Stimulated activated CD4-positive, alpha-beta T cell treated with anti-CD3 and anti-CD28 coated beads, Interleukin-2, amount 100 ng/mL, for 48 hours (primary cell): ENCODE data around the gene CDCA3.
A peak's percentile ranks its signal among the peaks of the same experiment; 100 is the strongest.
"Not testable (repeated sequence)": the region's sequence is repeated elsewhere in the genome, so short reads cannot be mapped to it uniquely, and the experiment has no call there.

ENCODE experiments used
- DNase-seq, 2 donors: peaks; one replicate each; pipeline ENCODE4 v3.0.0-alpha.2; 2020

The CDCA3 gene

DNA sequence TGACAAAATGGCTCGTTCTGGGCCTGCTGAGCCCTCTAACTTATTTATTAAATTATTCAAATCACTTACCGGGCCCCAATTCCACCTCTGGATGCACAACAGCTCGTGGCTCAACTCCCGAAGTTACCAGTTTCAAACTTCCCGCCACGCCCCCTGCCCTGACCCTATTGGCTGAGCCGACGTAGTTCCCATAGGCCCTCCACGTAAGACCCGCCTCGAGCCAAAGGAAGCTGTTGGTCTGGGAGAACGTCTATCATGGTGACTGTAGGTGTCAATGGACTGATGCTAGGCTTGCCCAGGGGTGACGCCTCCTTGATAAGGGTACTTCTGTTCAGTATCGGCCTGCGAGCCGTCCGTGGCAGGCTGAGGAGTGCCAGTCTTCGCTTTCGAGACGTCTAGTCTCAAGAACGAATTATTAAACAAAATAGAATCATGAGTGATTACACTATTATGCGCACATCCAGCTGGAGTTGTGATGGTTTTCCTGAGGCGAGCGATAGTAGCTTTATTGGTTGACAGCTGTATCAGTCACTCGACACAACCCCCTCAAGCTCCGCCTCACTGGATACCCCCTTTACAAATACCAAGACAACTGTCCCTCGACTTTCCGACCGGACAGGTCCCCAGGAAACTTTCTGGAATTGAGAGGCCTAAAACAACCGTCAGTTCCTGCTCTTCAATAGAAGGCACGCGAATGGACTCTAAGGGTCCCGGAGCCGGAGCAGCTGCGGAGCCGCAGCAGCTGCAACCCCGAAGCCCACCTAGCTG lies at the start of gene CDCA3:
TSS of gene CDCA3 (minus strand) at position 134 of the 768 bp plus-strand sequence. CDS start 334 bp downstream, outside the sequence.
- peak; percentile 88 to 94 for DNase-seq

DNA sequence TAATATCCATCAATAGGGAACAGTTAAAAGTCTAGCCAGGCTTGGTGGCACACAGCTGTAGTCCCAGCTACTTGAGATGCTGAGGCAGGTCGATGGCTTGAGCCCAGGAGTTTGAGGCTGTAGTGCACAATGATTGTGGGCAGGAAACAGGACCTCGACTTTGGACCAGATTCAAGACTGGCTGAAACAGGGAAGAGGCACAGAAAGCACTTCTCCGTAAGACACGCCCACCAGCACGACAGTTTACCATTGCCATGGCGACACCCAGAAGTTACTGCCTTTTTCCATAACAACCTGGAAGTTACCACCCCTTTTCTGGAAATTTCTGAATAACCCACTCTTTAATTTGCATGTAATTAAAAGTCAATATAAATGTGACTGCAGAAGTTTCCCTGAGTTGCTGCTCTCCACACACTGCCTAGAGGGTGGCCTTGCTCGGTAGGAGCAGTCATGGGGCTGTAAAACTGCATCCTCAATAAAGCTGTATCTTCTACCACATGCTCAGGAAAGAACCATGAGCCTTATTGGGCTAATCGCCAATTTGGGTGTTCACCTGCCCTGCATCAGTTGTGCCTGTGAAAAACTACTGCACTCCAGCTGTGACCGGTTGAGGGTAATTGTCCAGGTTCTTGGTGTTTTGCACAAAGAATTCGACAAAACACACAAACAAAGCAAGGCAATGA lies 48.9 kb upstream of the CDCA3 start:
- DNase-seq: no peak

DNA sequence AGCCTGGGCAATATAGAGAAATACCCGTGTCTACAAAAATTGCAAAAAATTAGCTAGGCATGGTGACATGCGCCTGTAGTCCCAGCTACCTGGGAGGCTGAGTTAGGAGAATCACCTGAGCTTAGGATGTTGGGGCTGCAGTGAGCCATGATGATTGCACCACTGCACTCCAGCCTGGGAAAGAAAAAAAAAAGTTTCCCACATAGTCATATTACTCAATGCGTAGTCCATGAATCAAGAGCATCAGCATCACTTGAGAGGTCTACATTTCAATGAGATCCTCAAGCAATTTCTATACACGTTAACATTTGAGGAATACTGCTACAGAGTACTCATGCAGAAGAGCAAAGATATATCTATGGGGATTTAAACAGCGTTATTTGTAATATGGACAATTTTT lies 48.3 kb upstream of the CDCA3 start:
- DNase-seq: no peak

DNA sequence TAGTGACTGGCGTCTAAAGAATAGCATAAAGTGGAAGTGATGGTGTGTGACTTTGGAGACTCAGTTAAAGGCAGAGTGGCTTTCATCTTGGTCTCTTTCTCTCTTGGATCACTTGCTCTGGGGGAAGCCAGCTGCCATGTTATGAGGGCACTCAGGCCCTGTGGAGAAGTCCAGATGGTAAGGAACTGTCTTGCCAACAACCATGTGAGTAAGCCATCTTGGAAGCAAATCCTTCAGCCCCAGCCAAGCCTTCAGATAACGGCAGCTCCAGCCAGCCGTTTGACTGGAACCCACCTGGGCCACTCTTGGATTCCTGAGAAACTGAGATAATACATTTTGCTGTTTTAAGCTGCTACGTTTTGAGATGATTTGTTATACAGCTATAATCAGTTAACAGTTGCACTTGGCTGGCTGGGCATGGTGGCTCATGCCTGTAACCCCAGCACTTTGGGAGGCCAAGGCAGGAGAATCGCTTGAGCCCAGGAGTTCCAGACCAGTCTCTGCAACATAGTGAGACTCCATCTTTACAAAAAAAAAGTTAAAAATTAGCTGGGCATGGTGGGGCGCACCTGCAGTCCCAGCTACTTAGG lies 45.9 kb upstream of the CDCA3 start:
- no peak for DNase-seq

DNA sequence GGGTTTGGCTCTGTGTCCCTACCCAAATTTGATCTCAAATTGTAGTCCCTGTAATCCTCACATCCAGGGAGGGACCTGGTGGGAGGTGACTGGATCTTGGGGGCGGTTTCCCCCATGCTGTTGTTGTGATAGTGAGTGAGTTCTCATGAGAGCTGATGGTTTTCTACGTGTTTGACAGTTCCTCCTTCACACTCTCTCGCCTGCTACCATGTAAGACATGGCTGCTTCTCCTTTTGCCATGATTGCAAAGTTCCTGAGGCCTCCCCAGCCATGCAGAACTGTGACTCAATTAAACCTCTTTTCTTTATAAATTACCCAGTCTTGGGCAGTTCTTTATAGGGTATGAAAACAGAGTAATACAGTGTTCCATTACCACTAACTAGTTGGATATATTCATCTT lies 43.2 kb upstream of the CDCA3 start:
- no peak for DNase-seq

DNA sequence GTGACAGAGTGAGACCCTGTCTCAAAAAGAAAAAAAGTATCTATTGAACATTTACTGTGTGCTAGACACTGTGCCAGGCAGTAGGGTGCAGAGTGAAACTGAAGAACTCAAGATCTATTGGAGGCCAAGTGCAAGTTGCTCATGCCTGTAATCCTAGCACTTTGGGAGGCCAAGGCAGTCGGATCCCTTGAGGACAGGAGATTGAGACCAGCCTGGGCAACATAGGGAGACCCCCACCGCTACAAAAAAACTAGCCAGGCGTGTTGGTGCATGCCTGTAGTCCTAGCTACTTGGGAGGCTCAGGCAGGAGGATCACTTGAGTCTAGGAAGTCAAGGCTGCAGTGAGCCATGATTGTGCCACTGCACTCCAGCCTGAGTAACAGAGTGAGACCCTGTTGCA lies 41.6 kb upstream of the CDCA3 start:
- not testable (repeated sequence) for DNase-seq

DNA sequence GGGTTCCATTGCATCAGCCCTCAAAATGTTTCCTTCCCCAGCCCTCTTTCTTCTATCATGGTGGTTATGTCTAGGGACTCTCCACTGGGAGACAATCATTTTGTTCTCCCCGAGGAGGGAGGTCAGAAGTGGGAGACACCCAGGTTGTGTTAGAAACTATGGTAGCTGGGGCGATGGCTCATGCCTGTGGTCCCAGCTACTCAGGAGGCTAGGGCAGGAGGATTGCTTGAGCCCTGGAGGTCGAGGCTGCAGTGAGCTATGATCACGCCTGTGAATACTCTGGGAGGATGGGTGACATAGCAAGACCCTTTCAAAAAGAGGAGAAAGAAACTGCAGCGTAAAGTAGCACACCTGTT lies 40.5 kb upstream of the CDCA3 start:
- no peak for DNase-seq

DNA sequence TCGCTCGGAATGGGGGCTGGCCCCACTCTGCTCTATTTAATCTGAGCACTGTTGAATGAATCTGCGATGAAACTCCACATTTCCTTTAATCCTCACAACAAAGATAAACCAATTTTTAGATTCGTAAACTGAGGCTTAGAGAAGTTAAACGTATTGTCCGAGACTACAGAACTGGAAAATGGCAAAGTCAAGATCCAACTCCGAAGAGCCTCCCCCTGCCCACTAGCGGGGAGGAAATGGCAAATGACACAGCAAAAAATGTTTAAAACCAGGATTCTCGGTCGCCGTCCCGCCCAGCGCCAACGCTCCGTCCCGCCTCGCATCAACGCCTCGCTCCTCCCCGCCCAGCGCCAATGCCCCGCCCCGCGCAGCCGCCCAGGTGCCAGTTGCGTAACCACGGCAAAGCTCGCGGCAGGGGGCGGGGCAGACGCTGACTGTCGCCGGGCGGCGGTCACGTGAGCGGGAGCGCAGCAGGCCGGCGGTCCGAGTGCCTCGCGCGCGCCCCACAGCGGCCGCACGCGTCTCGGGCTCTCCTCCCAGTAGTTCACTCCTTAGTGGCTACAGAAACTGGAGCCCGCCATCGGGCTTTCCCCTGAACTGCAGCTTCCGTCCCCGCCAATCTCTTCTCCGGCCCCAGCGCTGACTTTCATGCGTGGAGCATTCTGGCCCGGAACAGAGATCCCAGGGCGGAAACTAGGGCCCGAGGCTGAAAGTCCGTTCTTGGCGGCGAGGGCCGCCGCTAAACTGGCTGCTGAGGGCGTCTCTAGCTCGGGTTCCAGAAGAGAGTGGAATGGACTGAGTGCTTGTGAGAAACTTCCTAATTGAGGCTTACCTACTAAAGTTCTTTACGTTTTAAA lies 39.9 kb upstream of the CDCA3 start:
- peak; percentile 99 for DNase-seq

DNA sequence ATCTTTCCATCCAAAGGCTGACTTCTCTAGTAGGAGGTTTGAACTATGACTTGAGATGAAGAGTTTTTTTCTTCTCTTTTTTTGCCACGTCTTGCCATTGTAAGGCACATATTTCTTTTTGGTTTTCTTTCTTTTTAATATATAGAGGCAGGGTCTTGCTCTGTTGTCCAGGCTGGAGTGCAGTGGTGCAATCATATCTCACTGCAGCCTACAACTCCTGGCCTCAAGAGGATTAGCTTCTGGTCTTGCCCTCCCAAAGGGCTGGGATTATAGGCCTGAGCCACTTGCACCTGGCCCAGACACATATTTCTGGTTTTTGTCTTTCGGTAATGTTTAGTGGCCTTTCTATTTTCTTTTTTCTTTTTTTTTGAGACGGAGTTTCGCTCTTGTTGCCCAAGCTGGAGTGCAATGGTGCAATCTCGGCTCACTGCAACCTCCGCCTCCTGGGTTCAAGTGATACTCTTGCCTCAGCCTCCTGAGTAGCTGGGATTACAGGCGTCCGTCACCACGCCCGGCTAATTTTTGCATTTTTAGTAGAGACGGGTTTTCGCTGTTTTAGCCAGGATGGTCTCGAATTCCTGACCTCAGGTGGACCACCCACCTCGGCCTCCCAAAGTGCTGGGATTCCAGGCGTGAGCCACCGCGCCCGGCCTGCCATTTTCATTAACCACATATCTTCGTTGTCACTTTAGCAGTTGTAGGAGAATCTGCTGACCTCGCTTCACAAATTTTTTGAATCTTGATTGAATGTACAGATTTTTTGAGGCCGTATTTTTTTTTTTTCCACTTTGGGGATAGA lies 38.9 kb upstream of the CDCA3 start:
- DNase-seq: not testable (repeated sequence)

DNA sequence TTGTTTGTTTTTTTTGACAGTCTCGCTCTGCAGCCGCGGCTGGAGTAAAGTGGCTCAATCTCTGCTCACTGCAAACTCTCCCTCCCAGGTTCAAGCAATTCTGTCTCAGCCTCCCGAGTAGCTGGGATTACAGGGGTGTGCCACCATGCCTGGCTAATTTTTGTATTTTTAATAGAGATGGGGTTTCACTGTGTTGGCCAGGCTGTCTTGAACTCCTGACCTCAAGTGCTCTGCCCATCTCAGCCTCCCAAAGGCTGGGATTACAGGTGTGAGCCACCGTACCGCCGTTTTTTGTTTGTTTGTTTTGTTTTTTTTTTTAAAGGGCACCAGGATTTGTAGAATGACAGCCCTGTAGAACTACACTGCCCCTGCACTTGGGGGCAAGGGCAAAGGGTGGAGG lies 37.7 kb upstream of the CDCA3 start:
- not testable (repeated sequence) for DNase-seq

DNA sequence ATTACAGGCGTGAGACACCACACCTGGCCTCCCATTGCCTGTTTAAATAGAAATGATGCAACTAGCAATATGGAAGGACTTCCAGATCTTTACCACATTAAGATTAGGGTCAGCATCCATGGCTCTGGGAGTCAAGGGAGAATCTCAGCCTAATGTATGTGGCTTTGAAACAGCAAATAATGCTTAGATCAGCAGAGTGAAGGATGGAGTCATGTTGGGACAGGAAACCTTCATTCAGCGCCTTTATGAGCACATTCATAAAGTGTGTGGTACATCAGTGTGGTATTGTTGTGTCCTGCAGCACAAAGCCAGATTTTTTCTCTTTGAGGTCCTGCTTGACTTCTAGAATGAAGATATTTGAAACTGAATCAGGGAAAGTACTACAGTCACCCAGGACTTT lies 37.3 kb upstream of the CDCA3 start:
- DNase-seq: no peak

DNA sequence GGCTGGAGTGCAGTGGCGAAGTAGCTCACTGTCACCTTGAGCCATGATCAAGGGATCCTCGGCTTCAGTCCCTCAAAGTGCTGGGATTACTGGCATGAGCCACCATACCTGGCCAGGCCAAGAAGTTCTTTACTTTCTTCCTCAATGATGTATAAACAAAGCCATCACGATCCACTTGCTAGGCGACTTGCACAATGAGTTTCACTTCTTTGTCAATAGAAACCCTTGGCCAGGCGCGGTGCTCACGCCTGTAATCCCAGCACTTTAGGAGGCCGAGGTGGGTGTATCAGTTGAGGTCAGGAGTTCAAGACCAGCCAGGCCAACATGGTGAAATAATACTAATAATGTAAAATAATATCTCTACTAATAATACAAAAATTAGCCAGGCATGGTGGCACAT lies 36.4 kb upstream of the CDCA3 start:
- no peak for DNase-seq

DNA sequence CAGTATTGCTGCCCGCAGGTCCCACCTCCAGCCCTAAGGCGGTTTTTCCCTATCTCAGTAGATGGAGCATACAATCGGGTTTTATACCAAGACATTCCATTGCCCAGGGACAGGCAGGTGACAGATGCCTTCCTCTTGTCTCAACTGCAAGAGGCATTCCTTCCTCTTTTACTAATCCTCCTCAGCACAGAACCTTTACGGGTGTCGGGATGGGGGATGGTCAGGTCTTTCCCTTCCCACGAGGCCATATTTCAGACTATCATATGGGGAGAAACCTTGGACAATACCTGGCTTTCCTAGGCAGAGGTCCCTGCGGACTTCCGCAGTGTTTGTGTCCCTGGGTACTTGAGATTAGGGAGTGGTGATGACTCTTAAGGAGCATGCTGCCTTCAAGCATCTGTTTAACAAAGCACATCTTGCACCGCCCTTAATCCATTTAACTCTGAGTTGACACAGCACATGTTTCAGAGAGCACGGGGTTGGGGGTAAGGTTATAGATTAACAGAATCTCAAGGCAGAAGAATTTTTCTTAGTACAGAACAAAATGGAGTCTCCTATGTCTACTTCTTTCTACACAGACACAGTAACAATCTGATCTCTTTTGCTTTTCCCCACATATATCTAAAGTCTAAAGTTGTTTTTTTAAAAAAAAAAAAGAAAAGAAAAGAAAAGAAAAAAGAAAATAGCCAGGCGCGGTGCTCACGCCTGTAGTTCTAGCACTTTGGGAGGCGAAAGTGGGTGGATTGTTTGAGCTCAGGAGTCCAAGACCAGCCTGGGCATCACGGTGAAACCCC lies 35.3 kb upstream of the CDCA3 start:
- not testable (repeated sequence) for DNase-seq

DNA sequence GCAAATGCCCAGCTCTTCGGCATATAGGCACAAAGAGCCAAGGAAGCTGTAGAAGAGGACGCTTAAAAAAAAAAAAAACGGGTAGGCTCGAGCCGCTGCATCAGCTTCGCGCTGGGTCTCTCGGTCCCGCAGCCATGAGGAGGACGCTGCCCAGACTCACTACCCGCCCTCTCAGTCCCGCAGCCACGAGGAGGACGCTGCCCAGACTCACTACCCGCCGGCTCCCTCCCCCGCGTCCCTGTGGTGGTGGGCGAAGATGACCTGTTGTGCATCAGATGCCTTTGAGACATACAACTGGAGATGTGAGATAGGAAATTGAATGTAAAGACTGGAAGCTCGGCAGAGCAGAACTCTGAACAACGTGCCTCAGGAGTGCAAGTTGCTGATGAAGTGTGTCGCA lies 33.5 kb upstream of the CDCA3 start:
- no peak for DNase-seq

DNA sequence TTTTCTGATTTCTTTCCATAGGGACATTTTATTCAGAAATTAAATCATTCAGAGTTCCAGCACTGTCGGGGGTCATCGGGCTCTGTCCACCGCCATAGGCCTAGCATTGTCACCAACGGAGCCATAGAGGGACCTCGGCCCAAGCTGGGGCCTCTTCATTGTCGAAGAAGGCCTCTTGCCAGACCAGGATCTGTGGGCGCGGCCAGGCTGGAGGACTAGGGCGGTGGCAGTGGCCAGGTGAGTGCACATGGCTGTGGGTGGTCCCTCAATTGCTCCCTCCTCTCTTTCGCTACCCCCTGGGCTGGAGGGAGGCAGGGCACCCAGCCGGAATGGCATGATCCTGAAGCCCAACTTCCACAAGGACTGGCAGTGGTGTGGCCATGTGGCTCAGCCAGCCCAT lies 32.6 kb upstream of the CDCA3 start:
- no peak for DNase-seq

DNA sequence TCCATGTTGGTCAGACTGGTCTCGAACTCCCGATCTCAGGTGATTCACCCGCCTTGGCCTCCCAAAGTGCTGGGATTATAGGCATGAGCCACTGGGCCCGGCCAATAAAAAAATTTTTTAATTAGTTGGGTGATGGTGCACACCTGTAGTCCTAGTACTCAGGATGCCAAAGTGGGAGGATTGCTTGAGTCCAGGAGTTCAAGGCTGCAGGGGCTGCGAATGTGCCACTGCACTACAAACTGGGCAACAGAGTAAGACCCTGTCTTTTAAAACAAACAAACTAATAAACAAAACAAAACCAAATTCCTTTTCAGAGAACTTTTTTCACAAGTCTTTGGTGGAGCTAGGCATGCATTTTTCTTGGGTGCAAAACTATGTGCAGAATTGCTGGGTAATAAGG lies 32.2 kb upstream of the CDCA3 start:
- DNase-seq: no peak

DNA sequence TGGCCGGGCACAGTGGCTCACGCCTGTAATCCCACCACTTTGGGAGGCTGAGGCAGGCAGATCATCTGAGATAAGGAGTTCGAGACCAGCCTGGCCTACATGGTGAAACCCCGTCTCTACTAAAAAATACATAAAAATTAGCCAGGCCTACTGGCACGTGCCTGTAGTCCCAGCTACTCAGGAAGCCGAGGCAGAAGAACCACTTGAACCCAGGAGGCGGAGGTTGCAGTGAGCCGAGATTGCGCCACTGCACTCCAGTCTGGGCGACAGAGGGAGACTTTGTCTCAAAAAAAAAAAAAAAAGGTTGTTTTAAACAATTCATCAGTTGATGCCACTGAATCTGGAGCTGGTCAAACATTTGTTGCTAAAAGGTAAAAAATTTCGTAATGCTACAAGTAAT lies 28.7 kb upstream of the CDCA3 start:
- DNase-seq: not testable (repeated sequence)

DNA sequence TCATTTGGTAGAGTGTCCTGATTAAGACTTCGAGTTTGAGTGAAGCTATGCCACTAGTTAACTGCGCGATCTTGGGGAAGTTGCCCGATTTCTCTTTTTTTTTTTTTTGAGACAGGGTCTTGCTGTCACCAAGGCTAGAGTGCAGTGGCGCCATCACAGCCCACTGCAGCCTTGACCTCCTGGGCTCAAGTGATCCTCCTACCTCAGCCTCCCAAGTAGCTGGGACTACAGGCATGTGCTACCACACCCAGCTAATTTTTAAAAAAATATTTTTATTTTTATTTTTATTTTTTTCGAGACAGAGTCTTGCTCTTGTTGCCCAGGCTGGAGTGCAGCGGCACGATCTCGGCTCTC lies 22.9 kb upstream of the CDCA3 start:
- not testable (repeated sequence) for DNase-seq

DNA sequence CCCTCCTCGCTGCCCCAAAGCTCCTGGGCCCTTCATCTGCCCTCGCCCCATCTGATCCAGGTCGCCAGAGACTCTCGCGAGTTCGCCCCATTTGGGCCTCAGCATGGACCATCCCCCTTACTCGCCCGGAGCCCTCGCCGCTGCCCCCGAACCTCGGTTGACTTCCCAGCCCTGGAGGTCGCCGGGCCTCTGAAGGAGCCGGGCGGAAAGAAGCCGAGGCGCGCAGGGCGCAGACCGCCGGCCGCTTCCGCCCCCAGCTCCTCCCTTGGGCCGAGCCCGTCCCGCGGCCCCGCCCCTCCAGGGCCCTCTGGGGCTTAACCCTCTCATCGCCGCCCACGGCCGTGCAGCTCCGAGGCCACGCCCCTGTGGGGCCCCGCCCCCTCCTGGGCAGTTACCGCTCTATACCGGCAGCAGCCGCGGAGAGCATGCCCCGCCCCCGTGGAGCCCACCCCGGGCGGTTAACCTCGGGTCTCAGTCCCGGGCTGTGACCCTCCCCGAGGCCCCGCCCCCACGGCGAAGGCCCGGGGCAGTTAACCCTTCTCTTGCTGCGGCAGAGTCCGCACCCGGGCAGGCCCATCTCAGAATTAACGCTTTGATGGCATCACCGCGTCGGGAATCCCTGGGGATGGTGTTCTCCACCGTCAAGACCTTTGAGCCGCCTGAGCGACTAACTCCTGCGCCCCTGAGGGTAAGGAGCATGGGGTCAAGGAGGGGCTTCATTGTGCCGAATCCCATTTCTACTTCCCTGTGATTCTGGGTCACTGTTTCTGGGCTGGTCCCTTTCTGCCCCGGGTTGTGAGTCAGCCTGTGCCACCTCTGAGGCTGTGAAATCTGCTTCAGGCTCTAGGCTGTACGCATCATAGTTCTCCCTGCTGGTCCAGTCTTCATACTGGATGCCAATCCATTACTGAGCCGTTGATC lies 22.3 kb upstream of the CDCA3 start, which contains the start of gene SPSB2:
TSS of gene SPSB2 (minus strand) at position 210 of the 921 bp plus-strand sequence. CDS start 402 bp downstream, outside the sequence.
- peak; percentile 99 to 100 for DNase-seq
